Left renal cortex interstitium (tissue), 4 donors: Measurements from ENCODE around the gene GSN. TPM values are rescaled to one million over a fixed set of nuclear protein-coding genes. Genes with fewer than 3 reads are reported as not detected.

Experiments
- DNase-seq, 4 donors: peaks; one replicate each; pipeline ENCODE4 v3.0.0-alpha.2; 2013; ENCODE audit warnings: low read depth in 4 of 4, low spot score in 2 of 4, missing footprints in 1 of 4
- polyA plus RNA-seq, 4 donors: library from polyadenylated mRNA; unstranded; fragments of 120-200 nt; gene quantifications; one replicate each; pipeline ENCODE4 v1.2.1, GENCODE V29; 2013; ENCODE audit not compliant: insufficient read length in 4 of 4

The GSN gene
- polyA plus RNA-seq, 4 donors: 169 to 193 (median 177) TPM

DNA sequence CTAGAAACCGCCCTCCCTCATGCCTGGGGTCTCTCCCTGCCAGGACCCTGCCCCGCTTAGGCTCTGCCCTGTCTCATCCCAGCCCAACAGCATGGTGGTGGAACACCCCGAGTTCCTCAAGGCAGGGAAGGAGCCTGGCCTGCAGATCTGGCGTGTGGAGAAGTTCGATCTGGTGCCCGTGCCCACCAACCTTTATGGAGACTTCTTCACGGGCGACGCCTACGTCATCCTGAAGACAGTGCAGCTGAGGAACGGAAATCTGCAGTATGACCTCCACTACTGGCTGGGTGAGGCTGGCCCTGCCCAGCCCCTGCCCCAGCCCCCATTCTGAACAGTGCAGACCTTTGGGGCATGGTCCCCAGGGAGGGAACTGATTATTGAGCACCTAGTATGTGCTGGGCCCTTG lies 33.9 kb downstream of the GSN start:
- no peak for DNase-seq

- no peak for DNase-seq
Observed at GRCh38 chr9:121302341-121302740, 34.4 kb downstream of the GSN start.

- DNase-seq: no peak
Observed at GRCh38 chr9:121302786-121303185, 34.8 kb downstream of the GSN start.

DNA sequence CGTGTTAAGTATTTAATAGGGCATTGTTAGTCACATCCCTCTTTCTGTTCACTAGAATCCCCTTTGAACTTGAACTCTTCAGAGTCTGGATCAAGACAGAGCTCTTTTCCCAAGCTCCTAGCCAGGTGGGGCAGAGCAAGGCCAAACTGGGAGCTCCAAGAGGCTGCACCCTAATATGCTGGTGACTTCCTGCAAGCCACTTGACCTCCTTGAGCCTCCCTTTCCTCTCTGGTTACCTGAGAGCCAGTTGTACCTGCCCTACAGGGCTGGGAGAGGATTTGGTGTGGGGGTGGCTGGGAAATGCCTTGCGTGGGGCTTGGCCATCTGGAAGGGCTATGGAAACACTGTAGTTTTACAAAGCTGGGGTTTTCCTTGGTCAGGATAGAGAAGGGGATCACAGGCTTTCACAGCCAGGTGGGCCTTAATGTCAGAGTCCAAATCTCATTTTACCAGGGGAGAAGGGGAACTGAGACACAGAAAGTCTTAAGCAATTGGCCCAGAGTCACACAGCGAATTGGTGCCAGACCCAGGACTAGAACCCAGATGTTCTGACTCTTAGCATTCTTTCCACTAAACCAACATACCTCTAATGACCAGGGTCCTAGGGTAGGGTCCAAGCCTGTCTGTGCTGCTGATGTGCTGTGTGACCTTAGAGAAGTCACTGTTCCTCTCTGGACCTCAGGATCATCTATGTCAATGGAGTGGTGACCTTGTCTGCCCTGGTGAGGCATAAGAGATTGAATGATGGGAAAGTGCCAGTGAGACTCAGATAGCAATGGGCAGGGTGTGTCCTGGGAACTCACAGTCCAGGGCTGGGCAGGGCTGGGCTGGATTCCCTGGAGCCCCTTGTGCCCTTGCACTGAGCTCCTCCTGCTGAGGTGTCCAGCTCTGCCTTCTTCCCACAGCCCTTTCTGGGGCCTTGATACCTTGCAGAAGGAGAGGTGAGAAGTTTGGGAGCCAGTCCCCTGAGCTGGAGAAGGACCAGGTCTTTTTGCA lies 35.8 kb downstream of the GSN start:
- DNase-seq: no peak

DNA sequence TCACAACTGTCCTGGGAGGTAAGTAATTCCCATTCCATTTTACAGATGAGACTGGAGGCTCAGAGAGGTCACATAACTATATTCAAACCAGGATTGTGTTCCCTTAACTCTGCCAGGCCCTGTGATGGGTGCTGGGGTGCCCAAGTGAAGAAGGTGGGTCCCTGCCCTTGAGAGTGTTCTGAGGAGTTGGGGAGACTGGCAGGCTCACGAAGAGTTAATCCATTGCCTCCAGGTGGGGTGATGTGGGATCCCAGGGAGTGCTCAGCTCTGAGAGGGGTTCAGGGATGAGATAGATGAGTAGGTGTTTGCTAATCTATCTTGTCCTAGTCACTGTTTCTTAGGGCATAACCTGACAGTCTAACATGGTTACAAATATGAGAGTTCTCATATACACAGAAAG lies 36.7 kb downstream of the GSN start:
- no peak for DNase-seq

DNA sequence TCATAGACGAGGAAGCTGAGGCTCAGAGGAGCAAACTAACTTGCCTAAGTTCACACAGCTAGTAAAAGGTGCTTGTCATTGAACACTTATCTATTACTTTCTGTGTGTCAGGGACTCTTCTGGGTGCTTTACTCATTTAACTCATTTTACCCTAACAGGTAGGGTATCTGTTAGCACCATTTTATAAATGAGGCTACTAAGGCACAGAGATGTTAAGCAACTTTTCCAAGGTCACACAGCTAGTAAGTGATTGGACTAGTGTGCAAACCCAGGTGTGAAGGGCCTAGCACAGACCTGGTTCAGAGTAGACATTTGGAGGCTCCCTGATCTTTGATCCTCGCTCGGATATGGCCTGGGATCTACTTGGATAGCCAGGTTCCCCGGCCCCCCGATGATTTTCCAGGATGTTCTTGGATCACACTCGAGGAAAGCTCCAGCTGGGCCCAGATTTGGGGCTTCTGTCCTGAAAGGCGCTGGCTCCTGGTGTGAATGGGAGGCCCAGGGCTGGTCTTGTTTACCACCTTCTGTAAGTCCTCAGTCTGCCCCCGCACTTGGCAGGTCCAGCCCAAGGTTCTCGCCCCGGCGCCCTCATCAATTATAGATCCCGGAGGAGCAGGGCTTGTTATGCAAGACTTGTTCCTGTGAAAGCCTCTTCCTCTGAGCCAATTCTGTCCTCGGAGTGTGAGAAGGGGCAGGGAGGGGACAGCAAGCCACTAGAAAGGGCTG lies 37.5 kb downstream of the GSN start:
- DNase-seq: no peak

DNA sequence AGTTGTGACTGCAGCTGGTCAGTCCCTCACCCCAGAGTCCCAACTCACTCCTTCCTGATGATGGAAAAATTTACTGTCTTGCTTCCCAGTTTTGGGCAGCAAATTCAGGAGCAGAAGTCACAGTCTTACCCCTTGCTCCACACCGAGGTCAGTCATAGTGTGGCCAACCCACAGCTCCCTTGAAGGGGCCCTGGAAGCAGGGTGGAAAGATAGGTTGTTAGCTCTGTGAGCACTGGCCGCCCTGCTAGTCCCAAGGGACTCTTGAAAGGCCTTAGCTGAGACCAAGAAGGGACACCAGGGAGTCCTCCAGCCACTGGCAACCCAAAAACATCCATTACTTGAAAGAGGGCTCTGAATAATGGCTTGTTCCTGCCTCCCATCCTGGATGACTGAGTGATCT lies 40.0 kb downstream of the GSN start:
- DNase-seq: no peak

GRCh38 chr9:121308765-121309164 lies 40.8 kb downstream of the GSN start:
- DNase-seq: no peak

DNA sequence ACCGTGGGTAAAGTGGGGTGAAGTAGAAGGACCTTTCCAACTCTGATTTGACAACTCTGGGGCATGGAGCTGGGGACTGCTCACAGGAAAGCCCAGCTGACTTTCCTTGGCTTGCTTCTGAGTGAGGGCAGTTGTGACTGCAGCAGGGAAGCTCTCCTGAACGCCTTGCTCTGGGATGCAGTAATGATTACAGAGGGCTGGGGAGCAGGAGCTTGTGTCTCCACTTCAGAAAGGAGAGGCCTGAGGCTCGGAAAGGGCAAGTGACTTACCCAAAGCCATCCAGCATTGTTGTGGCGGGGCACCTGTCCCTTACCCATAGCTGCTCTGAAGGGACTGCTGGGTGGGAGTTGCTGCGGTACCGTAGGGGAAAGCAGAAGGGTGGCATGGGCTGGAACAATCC lies 41.2 kb downstream of the GSN start:
- DNase-seq: no peak

GRCh38 chr9:121309833-121310425 lies 42.0 kb downstream of the GSN start:
- DNase-seq: no peak

- DNase-seq: no peak
Observed at GRCh38 chr9:121310571-121310970, 42.6 kb downstream of the GSN start.

GRCh38 chr9:121312169-121312568 lies 44.2 kb downstream of the GSN start:
- no peak for DNase-seq

DNA sequence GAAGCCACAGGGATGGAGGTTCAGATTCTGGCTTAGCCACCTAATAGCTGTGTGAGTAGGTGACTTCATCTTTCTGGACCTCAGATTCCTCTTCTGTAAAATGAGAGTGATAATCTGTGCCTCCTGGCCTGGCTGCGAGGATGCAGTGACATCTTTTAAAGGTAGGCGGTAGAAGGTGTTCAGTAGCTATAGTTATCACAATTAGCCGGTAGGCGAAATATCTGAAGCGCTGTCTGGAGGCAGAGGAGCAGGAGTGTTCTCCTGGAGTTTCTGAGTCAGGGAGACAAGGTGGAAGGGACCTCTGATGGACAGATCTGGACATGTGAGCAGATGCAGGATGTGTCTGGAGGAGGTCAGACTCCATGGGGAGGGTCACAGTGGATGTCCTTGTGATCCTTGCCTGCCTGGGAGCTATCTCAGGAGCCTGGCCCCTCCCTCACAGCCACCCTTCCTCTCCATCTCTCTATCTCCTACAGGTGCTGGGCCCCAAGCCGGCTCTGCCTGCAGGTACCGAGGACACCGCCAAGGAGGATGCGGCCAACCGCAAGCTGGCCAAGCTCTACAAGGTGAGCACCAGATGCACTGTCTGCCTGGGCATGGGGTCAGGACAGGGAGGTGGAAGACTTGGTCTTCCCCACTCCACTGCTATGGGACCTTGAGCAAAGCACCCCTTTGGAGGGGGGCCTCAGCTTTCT lies 45.6 kb downstream of the GSN start:
- DNase-seq: no peak

- DNase-seq: no peak
Observed at GRCh38 chr9:121316378-121316777, 48.4 kb downstream of the GSN start.

DNA sequence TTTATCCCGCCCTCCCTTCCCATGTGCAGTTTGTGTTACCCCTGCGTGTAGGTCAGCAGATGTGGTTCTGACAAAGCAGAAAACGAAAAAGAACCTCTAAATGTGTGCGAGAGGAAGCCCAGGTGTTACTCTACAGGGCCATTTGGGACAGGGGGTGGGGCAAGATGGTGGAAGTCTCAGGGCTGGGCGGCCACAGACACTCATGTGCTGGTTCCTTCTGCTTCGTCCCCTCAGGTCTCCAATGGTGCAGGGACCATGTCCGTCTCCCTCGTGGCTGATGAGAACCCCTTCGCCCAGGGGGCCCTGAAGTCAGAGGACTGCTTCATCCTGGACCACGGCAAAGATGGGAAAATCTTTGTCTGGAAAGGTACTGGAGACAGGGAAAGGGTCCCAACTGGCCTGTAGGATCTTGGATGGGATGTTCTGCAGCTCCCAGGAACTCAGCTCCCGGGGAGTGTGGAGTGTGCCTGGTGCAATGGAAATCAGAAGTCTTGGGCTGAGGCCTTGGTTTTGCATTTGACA lies 49.0 kb downstream of the GSN start:
- DNase-seq: no peak

- no peak for DNase-seq
Observed at GRCh38 chr9:121317737-121318630, 50.0 kb downstream of the GSN start.

GRCh38 chr9:121318631-121319382 lies 50.8 kb downstream of the GSN start:
- no peak for DNase-seq

DNA sequence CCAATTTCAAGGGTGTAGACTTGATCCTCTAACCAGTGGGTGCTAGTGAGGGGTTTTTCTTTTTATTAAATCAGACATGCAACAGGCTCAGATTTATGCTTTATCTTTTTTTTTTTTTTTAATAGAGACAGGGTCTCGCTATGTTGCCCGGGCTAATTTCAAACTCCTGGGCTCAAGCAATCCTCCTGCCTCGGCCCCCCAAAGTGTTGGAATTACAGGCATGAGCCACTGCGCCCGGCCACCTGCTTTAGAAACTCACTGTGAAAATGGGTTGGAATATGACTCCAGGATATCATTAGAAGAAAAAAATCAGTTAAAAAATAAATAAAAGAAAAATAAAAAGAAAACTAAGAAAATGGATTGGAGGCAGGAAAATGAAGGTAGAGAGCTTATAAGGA lies 51.4 kb downstream of the GSN start:
- no peak for DNase-seq

DNA sequence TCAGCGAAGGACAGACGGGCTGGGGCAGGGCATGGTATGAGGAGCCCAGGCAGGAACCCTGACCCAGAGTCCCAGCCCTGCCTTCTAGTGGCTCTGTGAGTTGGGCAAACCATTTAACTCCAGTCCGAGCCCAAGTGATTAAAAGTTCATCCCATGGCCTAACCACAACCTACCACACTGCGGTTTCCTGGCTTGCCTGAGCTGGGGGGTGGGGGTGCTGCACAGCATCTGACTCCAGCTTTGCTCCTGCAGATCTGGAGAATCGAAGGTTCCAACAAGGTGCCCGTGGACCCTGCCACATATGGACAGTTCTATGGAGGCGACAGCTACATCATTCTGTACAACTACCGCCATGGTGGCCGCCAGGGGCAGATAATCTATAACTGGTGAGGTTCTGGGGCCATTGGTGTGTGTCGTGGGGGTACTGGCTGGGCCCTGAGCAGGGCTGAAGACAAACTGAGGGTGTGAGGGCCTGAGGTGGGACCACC lies 53.1 kb downstream of the GSN start:
- no peak for DNase-seq
